Gastrocnemius medialis (tissue), 4 donors: Measurements from ENCODE around the gene NSFL1C. TPM values are rescaled to one million over a fixed set of nuclear protein-coding genes. Genes with fewer than 3 reads are reported as not detected.

Experiments
- ATAC-seq, 2 donors: fragments of 150-250 bp; one replicate each; pipeline ENCODE4 v1.9.1; 2016
- DNase-seq, 2 donors: peaks; one replicate each; pipeline ENCODE4 v3.0.0-alpha.2; 2019
- H3K27ac ChIP-seq, 4 donors: fragments of 200-600 bp; sonication (generic); 1 replicate in 1 of 4; 2 replicates in 3 of 4; pipeline ENCODE4 v1.5.1; 2016 to 2018; ENCODE audit warnings: mild to moderate bottlenecking in 2 of 4, moderate library complexity in 1 of 4
- H3K27me3 ChIP-seq, 3 donors: fragments of 200-600 bp; sonication (generic) in 2 of 3; 1 replicate in 1 of 3; 2 replicates in 2 of 3; pipeline versions ENCODE4 v1.5.1 to v1.6.0; 2016 to 2019; ENCODE audit warnings: mild to moderate bottlenecking in 1 of 3, moderate library complexity in 1 of 3
- H3K36me3 ChIP-seq, 2 donors: fragments of 200-600 bp; sonication (generic) in 1 of 2; one replicate each; pipeline ENCODE4 v1.5.1; 2017 to 2018
- H3K4me1 ChIP-seq, 2 donors: fragments of 200-600 bp; sonication (generic) in 1 of 2; one replicate each; pipeline ENCODE4 v1.5.1; 2016 to 2017; ENCODE audit warnings: mild to moderate bottlenecking in 2 of 2
- H3K4me3 ChIP-seq, 4 donors: fragments of 200-600 bp; sonication (generic) in 3 of 4; 1 replicate in 1 of 4; 2 replicates in 3 of 4; pipeline ENCODE4 v1.5.1; 2016 to 2019; ENCODE audit warnings: mild to moderate bottlenecking in 2 of 4
- H3K9me3 ChIP-seq, 3 donors: fragments of 200-600 bp; sonication (generic) in 2 of 3; 1 replicate in 1 of 3; 2 replicates in 2 of 3; pipeline ENCODE4 v1.5.1; 2016 to 2019
- CTCF ChIP-seq, 5 experiments: fragments of 450-650 bp in 3 of 5; fragments of 200-600 bp in 2 of 5; sonication (generic) in 2 of 5; IDR thresholded peaks in 4 of 5; conservative IDR thresholded peaks in 1 of 5; 1 replicate in 4 of 5; 2 replicates in 1 of 5; pipeline ENCODE4 v1.5.1; 2016 to 2019; ENCODE audit warnings: antibody characterized with exemption in 5 of 5, mild to moderate bottlenecking in 3 of 5, moderate library complexity in 3 of 5
- POLR2A ChIP-seq, 2 donors: fragments of 450-650 bp; IDR thresholded peaks; one replicate each; pipeline ENCODE4 v1.6.1; 2017; ENCODE audit warnings: antibody characterized with exemption in 2 of 2, mild to moderate bottlenecking in 2 of 2, moderate library complexity in 2 of 2
- in situ Hi-C, 4 donors: fragments of 200-750 bp; cut with MboI; loops; one replicate each; pipeline versions ENCODE4 v1.15.0 to v1.8.0; 2017; ENCODE audit warnings: low sequenced_read_pairs in 4 of 4
- intact Hi-C: fragments of 100-400 bp; cut with DNase I; formaldehyde crosslinking; loops from one replicate; pipeline ENCODE4 v1.15.1; 2023; ENCODE audit warnings: low total_unique reads
- total RNA-seq, 4 donors: library from RNA; depleted of rRNA; stranded (reverse); fragments of >200 nt; gene quantifications; one replicate each; pipeline versions ENCODE4 v1.1.0 to v1.2.3, GENCODE V29; 2016

NSFL1C gene
- total RNA-seq, 4 donors from 2014 or later: 68.0 to 91.4 (median 80.6) TPM

- H3K4me3 ChIP-seq: no peak overlapping the region
- H3K4me1 ChIP-seq: no peaks in the 10 kb centered on the region
- no peak for TF ChIP-seq CTCF (IDR thresholded peaks at IDR 0.05 in 4 of 5, conservative IDR thresholded peaks at IDR 0.05 in 1 of 5)
- no peak for TF ChIP-seq POLR2A (IDR thresholded peaks at IDR 0.05)
- in situ Hi-C loops: no loop called here
- no peak for ATAC-seq
- peak overlapping the region in 1 of 4 donors; percentile 20 for H3K27ac ChIP-seq
- H3K27me3 ChIP-seq: no peaks in the 10 kb centered on the region
- DNase-seq: no peak
- intact Hi-C loops: no loop called here
- H3K9me3 ChIP-seq: no peaks in the 10 kb centered on the region
- H3K36me3 ChIP-seq: no peaks in the 10 kb centered on the region
Measured at GRCh38 chr20:1491860-1492642, 25.4 kb upstream of the NSFL1C start.

DNA sequence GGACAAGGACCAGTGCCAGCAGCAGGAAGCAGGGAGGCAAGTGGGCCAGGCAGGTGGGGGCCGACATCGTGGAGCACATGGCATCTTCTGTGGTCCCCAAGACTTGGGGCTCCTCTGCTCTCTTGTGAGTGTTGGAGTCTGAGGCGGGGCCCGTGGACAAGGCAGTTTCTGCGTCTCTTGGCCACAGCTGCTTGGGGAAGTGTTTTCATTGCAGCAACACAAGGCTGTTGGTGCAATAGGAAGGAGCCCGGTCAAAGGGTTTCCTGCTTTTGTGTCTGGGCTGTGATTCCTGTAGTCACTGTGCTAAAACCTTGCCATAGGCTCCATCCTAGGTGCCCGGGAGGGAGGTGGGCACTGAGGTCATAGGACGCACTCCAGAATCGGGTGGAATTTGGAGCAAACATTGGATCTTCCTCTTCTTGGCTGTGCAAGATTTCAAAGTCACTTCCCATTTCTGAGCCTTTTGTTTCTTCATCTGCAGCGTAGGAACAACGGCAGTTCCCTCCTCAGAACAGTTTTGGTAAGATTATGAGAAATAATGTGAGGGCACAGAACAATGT lies 24.7 kb upstream of the NSFL1C start, which contains the start of gene SIRPB2:
TSS of gene SIRPB2 (minus strand) at position 140 of the 560 bp plus-strand sequence. CDS start at position 79, 61 bp downstream.
- H3K9me3 ChIP-seq: no peaks in the 10 kb centered on the region
- H3K36me3 ChIP-seq: no peaks in the 10 kb centered on the region
- H3K27ac ChIP-seq: peak within 1 kb of the TSS in 1 of 4 donors; percentile 28
- H3K4me3 ChIP-seq: peak within 1 kb of the TSS in 1 of 4 donors; percentile 31
- TF ChIP-seq CTCF (IDR thresholded peaks at IDR 0.05 in 4 of 5, conservative IDR thresholded peaks at IDR 0.05 in 1 of 5) (no peak), POLR2A (IDR thresholded peaks at IDR 0.05) (no peak)
- H3K27me3 ChIP-seq: no peaks in the 10 kb centered on the region
- DNase-seq (peak; percentile 18 to 41), ATAC-seq (peak in 1 of 2 donors; percentile 41)
- no peaks in the 10 kb centered on the region for H3K4me1 ChIP-seq
- in situ Hi-C loops (no loop called here), intact Hi-C loops (no loop called here)

DNA sequence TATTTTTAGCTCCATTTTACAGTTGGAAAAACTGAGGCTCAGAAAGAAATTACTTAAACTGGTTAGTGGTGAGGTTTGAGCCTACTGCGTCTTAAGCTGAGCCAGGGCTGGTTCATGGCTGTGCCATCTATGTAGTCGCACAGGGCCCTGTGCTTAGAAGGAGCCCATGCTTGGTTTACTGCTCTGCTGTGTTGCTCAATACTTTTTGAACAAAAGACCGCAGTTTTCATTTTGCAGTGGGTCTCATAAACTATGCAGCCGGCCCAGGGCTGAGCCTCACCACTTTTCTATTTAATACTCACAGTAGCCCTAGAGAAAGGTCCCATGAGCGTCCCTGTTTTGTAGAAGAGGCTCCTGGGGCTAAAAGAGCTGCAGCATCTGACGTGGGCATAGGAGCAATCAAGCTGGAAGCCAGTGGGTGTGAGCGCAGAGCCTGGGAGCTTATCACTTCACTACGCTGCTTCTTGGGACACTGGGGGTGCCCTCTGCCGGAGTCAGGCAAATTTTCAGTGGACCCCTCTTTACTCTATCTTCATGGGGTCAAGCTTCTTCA lies 24.1 kb upstream of the NSFL1C start:
- Histone ChIP-seq H3K27me3 (no peaks in the 10 kb centered on the region), H3K27ac (peak overlapping the region in 1 of 4 donors; percentile 28), H3K9me3 (no peaks in the 10 kb centered on the region), H3K4me3 (peak overlapping the region in 1 of 4 donors; percentile 31), H3K36me3 (no peaks in the 10 kb centered on the region), H3K4me1 (no peaks in the 10 kb centered on the region)
- DNase-seq: no peak
- in situ Hi-C loops (no loop called here), intact Hi-C loops (no loop called here)
- no peak for TF ChIP-seq CTCF (IDR thresholded peaks at IDR 0.05 in 4 of 5, conservative IDR thresholded peaks at IDR 0.05 in 1 of 5)
- ATAC-seq: no peak

DNA sequence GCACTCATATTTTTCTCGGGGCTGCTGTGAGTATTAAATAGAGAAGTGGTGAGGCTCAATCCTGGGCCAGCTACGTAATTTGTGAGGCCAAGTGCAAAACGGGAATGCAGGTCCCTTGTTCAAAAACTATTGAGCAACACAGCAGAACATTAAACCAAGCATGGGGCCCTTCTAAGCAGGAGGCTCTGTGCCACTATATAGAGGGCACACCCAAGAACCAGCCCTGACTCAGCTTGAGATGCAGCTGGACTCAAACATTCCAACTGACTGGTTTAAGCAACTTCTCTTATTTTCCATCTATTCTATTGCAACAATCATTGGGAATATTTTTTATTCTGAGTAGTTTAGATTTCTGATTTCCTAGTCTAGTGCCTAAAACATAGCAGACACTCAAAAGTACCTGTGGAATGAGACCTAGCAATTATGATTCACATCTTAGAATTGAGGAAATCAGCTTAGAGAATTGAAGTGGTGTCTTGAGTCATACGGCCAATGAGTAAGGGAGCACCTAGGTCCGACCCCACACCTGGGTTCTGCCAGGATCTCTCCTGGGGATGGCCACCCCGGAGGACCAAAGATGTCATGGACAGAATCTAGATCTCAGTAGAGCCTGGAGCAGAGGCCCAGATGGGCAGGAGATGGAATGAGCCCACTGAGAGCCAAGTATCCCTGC lies 23.3 kb upstream of the NSFL1C start:
- H3K27me3 ChIP-seq: no peaks in the 10 kb centered on the region
- TF ChIP-seq CTCF (IDR thresholded peaks at IDR 0.05 in 4 of 5, conservative IDR thresholded peaks at IDR 0.05 in 1 of 5): no peak
- no peak for TF ChIP-seq POLR2A (IDR thresholded peaks at IDR 0.05)
- H3K27ac ChIP-seq: no peak overlapping the region
- in situ Hi-C loops: no loop called here
- ATAC-seq: no peak
- H3K36me3 ChIP-seq: no peaks in the 10 kb centered on the region
- DNase-seq: peak; percentile 21 to 28
- intact Hi-C loops: no loop called here
- peak overlapping the region in 1 of 4 donors; percentile 31 for H3K4me3 ChIP-seq
- H3K4me1 ChIP-seq: no peaks in the 10 kb centered on the region
- H3K9me3 ChIP-seq: no peaks in the 10 kb centered on the region
